Measurements from ENCODE around the gene SLC8A2. TPM values are rescaled to one million over a fixed set of nuclear protein-coding genes. Genes with fewer than 3 reads are reported as not detected.
"Not testable (repeated sequence)": the region's sequence is repeated elsewhere in the genome, so short reads cannot be mapped to it uniquely, and the experiment has no call there.

Gene SLC8A2
- total RNA-seq, 3 donors from 2014 or later (not counting 1 experiment from before 2014, with no cell fraction given): 0.20 TPM; not detected in 2

DNA sequence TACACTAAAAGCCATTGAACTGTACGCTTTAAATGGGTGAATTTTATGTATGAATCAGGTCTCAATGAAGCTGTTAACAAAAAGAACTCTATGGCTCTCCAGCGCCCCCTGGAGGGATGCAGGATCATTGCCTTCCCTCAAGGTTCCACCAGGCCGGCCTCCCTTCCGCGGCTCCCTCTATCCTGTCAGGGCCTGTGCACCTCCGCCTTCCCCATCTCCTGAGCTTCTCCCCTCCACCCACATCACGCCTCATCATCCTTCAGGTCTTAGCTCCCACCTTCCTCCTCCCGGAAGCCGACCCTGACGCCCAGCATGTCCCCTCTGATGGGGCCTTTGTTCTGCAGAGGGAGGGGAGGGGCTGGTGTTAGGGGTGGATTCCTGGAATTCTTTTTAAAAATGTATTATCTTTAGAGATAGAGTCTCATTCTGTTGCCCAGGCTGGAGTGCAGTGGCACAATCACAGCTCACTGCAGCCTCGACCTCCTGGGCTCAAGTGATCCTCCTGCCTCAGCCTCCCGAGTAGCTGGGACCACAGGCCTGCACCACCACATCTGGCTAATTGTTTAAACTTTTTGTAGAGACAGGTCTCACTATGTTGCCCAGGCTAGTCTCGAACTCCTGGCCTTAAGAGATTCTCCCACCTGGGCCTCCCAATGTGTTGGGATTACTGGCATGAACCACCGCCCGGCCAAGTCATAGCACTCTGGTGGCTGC is 80.0 kb downstream of the SLC8A2 start:
- 39% methylated on average over 11 of the region's 15 CpGs for WGBS (ENCODE audit: insufficient coverage)
- Histone ChIP-seq H3K4me1 (ENCODE audit: control insufficient read depth, insufficient read depth, low read length) (peaks cover 21% of the 10 kb centered on the region), H3K4me3 (ENCODE audit: low read length) (no peak overlapping the region), H3K36me3 (ENCODE audit: control insufficient read depth, insufficient read depth, low read length) (no peaks in the 10 kb centered on the region), H3K27me3 (ENCODE audit: control insufficient read depth, insufficient read depth, low read length) (no peaks in the 10 kb centered on the region), H3K9me3 (ENCODE audit: control insufficient read depth, insufficient read depth, low read length) (no peaks in the 10 kb centered on the region), H3K27ac (ENCODE audit: low read length) (no peak overlapping the region)
- Mint-ChIP-seq H3K27ac (no peak overlapping the region), H3K4me1 (peaks cover 15 to 17% of the 10 kb centered on the region in 2 donors), H3K9me3 (no peaks in the 10 kb centered on the region), H3K36me3 (no peaks in the 10 kb centered on the region), H3K4me3 (no peak overlapping the region), H3K27me3 (ENCODE audit: low read depth in 2 of 2) (peaks cover 19 to 23% of the 10 kb centered on the region in 2 donors)
- intact Hi-C loops (cut with micrococcal nuclease): loop anchor here (1.0 kb wide), 1 partner anchor 95 kb away; no protein-coding TSS in a partner anchor
- ATAC-seq (peak; percentile 85 to 90 (median 89)), DNase-seq (peak; percentile 83 to 87)
- TF ChIP-seq, protein P1, sequence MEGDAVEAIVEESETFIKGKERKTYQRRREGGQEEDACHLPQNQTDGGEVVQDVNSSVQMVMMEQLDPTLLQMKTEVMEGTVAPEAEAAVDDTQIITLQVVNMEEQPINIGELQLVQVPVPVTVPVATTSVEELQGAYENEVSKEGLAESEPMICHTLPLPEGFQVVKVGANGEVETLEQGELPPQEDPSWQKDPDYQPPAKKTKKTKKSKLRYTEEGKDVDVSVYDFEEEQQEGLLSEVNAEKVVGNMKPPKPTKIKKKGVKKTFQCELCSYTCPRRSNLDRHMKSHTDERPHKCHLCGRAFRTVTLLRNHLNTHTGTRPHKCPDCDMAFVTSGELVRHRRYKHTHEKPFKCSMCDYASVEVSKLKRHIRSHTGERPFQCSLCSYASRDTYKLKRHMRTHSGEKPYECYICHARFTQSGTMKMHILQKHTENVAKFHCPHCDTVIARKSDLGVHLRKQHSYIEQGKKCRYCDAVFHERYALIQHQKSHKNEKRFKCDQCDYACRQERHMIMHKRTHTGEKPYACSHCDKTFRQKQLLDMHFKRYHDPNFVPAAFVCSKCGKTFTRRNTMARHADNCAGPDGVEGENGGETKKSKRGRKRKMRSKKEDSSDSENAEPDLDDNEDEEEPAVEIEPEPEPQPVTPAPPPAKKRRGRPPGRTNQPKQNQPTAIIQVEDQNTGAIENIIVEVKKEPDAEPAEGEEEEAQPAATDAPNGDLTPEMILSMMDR (IDR thresholded peaks at IDR 0.05): peak; percentile 93

DNA sequence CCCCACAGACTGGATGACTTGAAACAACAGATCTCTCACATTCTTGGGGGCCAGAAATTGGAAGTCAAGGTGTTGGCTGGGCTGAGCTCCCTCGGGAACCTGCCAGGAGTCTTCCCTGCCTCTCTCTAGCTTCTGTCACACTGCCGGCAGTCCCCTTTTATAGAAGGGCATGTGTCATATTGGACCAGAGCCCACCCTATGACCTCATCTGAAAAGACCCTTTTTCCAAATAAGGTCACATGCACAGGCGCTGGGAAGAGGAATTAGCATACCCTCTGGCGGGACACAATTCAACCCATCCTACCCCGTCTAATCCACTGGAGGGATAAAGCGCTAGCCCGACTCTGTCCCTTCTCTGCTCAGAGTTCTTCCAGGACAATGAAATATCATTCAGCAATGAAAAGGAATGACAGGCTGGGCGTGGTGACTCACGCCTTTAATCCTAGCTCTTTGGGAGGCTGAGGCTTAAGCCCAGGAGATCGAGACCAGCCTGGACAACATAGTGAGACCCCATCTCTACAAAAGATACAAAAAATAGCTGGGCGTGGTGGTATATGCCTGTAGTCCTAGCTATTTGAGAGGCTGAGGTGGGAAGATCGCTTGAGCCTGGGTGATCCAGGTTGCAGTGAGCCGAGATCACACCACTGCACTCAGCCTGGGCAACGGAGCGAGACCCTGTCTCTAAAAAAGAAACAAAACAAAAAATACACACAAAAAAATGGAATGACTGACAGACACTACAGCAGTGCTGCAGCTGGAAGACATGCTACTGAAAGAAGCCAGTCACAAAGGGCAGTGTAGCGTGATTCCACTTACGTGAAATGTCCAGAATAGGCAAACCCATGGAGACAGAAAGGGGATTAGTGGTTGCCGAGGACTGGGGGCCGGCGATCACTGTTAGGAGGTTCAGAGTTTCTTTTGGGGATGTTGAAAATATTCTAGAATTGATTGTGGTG is 80.9 kb downstream of the SLC8A2 start:
- Histone ChIP-seq H3K9me3 (ENCODE audit: control insufficient read depth, insufficient read depth, low read length) (no peaks in the 10 kb centered on the region), H3K27me3 (ENCODE audit: control insufficient read depth, insufficient read depth, low read length) (no peaks in the 10 kb centered on the region), H3K27ac (ENCODE audit: low read length) (no peak overlapping the region), H3K4me3 (ENCODE audit: low read length) (no peak overlapping the region), H3K4me1 (ENCODE audit: control insufficient read depth, insufficient read depth, low read length) (peaks cover 21% of the 10 kb centered on the region), H3K36me3 (ENCODE audit: control insufficient read depth, insufficient read depth, low read length) (no peaks in the 10 kb centered on the region)
- no peak overlapping the region for H3K4me3 Mint-ChIP-seq
- TF ChIP-seq, protein P1 (IDR thresholded peaks at IDR 0.05): no peak
- WGBS (ENCODE audit: insufficient coverage): 86% methylated on average over 20 of the region's 20 CpGs
- peaks cover 15 to 23% of the 10 kb centered on the region in 2 donors for H3K27me3 Mint-ChIP-seq (ENCODE audit: low read depth in 2 of 2)
- no peaks in the 10 kb centered on the region for H3K9me3 Mint-ChIP-seq
- intact Hi-C loops (cut with micrococcal nuclease): loop anchor here (1.0 kb wide), 1 partner anchor 95 kb away; no protein-coding TSS in a partner anchor
- peaks cover 15 to 17% of the 10 kb centered on the region in 2 donors for H3K4me1 Mint-ChIP-seq
- peak overlapping the region in 1 of 2 donors; percentile 72 for H3K27ac Mint-ChIP-seq
- DNase-seq: no peak
- peak in 1 of 3 donors; percentile 7 for ATAC-seq
- H3K36me3 Mint-ChIP-seq: no peaks in the 10 kb centered on the region

DNA sequence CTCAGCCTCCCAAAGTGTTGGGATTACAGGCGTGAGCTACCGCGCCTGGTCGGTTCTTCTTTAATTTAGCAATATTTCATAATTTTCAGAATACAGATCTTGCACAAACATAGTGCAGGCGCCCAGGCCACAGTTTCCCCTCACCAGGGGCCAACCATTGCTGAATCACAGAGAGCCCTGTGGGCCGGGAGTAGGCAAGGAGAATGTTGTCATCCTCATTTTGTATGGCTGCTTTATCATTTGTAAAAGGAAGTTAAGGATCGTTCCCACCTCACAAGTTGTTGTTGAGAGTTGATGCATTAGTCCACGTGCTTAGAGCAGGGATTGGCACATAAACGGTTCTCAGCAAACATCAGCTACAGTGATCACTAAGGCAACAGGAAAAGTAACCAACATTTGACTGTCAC is 82.5 kb downstream of the SLC8A2 start:
- Mint-ChIP-seq H3K4me1 (peaks cover 15 to 17% of the 10 kb centered on the region in 2 donors), H3K9me3 (no peaks in the 10 kb centered on the region), H3K27ac (peak overlapping the region in 1 of 2 donors; percentile 72), H3K4me3 (no peak overlapping the region), H3K27me3 (ENCODE audit: low read depth in 2 of 2) (peaks cover 11 to 16% of the 10 kb centered on the region in 2 donors), H3K36me3 (no peaks in the 10 kb centered on the region)
- ATAC-seq (peak; percentile 25 to 77 (median 41)), DNase-seq (no peak)
- 74% methylated on average over 9 of the region's 9 CpGs for WGBS (ENCODE audit: insufficient coverage)
- no peaks in the 10 kb centered on the region for H3K9me3 ChIP-seq (ENCODE audit: control insufficient read depth, insufficient read depth, low read length)
- peak overlapping the region; percentile 50 for H3K27ac ChIP-seq (ENCODE audit: low read length)
- TF ChIP-seq, protein P1 (IDR thresholded peaks at IDR 0.05): no peak
- H3K4me3 ChIP-seq (ENCODE audit: low read length): no peak overlapping the region
- H3K27me3 ChIP-seq (ENCODE audit: control insufficient read depth, insufficient read depth, low read length): no peaks in the 10 kb centered on the region
- H3K36me3 ChIP-seq (ENCODE audit: control insufficient read depth, insufficient read depth, low read length): no peaks in the 10 kb centered on the region
- intact Hi-C loops (cut with micrococcal nuclease): no loop called here
- peaks cover 21% of the 10 kb centered on the region for H3K4me1 ChIP-seq (ENCODE audit: control insufficient read depth, insufficient read depth, low read length)

DNA sequence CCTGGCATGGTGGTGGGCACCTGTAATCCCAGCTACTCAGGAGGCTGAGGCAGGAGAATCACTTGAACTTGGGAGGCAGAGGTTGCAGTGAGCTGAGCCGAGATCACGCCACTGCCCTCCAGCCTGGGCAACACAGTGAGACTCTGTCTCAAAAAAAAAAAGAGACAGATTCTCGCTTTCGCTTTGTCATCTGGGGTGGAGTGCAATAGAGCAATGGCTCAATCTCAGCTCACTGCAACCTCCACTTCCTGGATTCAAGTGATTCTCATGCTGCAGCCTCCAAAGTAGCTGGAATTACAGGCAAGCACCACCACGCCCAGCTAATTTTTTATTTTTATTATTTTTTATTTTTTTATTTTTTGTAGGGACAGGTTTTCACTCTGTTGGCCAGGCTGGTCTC is 83.0 kb downstream of the SLC8A2 start:
- H3K36me3 ChIP-seq (ENCODE audit: control insufficient read depth, insufficient read depth, low read length); H3K9me3 Mint-ChIP-seq; H3K36me3 Mint-ChIP-seq; DNase-seq; intact Hi-C loops (cut with micrococcal nuclease); H3K4me3 ChIP-seq (ENCODE audit: low read length); H3K9me3 ChIP-seq (ENCODE audit: control insufficient read depth, insufficient read depth, low read length); H3K27me3 ChIP-seq (ENCODE audit: control insufficient read depth, insufficient read depth, low read length); H3K4me3 Mint-ChIP-seq: not testable (repeated sequence)
- ATAC-seq: peak; percentile 59 to 73 (median 64)
- Histone ChIP-seq H3K27ac (ENCODE audit: low read length) (peak overlapping the region; percentile 25), H3K4me1 (ENCODE audit: control insufficient read depth, insufficient read depth, low read length) (peaks cover 24% of the 10 kb centered on the region)
- Mint-ChIP-seq H3K27ac (peak overlapping the region in 1 of 2 donors; percentile 72), H3K27me3 (ENCODE audit: low read depth in 2 of 2) (peaks cover 7 to 12% of the 10 kb centered on the region in 2 donors), H3K4me1 (peaks cover 15 to 17% of the 10 kb centered on the region in 2 donors)
- 45% methylated on average over 4 of the region's 5 CpGs for WGBS (ENCODE audit: insufficient coverage)

DNA sequence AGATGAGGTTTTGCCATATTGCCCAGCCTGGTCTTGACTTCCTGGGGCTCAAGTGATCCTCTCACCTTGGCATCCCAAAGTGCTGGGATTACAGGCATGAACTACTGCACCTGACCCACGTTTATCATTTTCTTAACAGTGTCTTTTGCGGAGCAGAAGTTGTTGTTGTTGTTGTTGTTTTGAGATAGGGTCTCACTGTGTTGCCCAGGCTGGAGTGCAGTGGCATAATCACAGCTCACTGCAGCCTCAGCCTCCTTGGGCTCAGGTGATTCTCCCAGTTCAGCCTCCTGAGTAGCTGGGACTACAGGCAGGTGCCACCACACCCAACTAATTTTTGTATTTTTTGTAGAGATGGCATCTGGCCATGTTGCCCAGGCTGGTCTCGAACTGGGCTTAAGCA is 84.1 kb downstream of the SLC8A2 start:
- H3K27me3 ChIP-seq (ENCODE audit: control insufficient read depth, insufficient read depth, low read length); H3K27me3 Mint-ChIP-seq (ENCODE audit: low read depth in 2 of 2); H3K27ac ChIP-seq (ENCODE audit: low read length); ATAC-seq; H3K9me3 ChIP-seq (ENCODE audit: control insufficient read depth, insufficient read depth, low read length); H3K36me3 ChIP-seq (ENCODE audit: control insufficient read depth, insufficient read depth, low read length); H3K27ac Mint-ChIP-seq; DNase-seq; intact Hi-C loops (cut with micrococcal nuclease); H3K4me3 ChIP-seq (ENCODE audit: low read length); H3K9me3 Mint-ChIP-seq; H3K4me3 Mint-ChIP-seq; H3K36me3 Mint-ChIP-seq: not testable (repeated sequence)
- H3K4me1 ChIP-seq (ENCODE audit: control insufficient read depth, insufficient read depth, low read length): peaks cover 35% of the 10 kb centered on the region
- H3K4me1 Mint-ChIP-seq: peaks cover 23 to 27% of the 10 kb centered on the region in 2 donors
- WGBS (ENCODE audit: insufficient coverage): 85% methylated on average over 3 of the region's 3 CpGs
